ENCODE measurements around the gene SPHK1. TPM values are rescaled to one million over a fixed set of nuclear protein-coding genes. Genes with fewer than 3 reads are reported as not detected.
A peak's percentile ranks its signal among the peaks of the same experiment; 100 is the strongest.
"Not testable (repeated sequence)": the region's sequence is repeated elsewhere in the genome, so short reads cannot be mapped to it uniquely, and the experiment has no call there.

The SPHK1 gene
- total RNA-seq, 4 donors from 2014 or later, result 9.7 to 35.6 (median 18.3) TPM

DNA sequence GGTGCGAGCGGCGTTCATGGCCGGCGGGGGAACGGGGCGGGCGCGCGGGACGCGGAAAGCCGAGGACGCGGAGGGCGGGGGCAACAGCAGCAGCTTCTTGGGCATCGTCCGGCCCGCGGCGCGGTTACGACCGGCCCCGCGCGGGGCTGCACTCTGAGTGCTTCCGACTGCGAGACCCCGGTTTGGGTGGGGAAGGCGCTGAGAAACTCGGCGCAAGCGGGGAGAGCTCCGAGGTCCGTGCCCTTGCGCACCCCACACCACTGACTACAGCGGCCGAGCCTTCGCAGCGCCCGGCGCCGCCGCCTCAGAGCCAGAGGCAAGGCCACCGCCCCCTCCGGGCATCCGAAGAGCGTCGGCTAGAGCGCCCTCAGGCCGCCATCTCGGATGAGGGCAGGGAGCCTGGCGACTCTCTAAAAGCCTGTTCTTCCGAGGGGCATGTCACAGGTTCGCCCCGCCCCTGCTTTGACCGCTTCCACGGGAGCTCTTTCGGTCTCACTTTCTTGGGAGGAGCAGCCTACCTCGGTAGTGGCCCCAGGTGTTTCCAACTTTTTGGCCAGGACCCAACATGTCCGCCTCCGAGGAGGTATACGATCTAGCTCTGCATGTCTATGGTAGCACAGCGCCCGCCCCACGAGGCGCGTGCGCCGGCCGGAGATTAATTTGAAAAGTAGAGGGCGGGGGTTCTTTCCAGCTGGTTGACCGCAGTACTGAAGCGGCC, 30.7 kb upstream of the SPHK1 start, which contains the start of gene PRPSAP1:
Gene PRPSAP1, minus strand, starts transcription at position 318 of the 718 bp plus-strand sequence. Its CDS starts 213 bp downstream, at position 105.
- WGBS, 2 donors, result 1% methylated on average over 51 to 56 of the region's 75 CpGs
- peak; percentile 82 to 96 for DNase-seq (ENCODE audit: low spot score in 2 of 2)
- TF ChIP-seq, protein P1, sequence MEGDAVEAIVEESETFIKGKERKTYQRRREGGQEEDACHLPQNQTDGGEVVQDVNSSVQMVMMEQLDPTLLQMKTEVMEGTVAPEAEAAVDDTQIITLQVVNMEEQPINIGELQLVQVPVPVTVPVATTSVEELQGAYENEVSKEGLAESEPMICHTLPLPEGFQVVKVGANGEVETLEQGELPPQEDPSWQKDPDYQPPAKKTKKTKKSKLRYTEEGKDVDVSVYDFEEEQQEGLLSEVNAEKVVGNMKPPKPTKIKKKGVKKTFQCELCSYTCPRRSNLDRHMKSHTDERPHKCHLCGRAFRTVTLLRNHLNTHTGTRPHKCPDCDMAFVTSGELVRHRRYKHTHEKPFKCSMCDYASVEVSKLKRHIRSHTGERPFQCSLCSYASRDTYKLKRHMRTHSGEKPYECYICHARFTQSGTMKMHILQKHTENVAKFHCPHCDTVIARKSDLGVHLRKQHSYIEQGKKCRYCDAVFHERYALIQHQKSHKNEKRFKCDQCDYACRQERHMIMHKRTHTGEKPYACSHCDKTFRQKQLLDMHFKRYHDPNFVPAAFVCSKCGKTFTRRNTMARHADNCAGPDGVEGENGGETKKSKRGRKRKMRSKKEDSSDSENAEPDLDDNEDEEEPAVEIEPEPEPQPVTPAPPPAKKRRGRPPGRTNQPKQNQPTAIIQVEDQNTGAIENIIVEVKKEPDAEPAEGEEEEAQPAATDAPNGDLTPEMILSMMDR (IDR thresholded peaks at IDR 0.05), result peak in 1 of 3 donors; percentile 65
- TF ChIP-seq POLR2A (IDR thresholded peaks at IDR 0.05), result peak in 1 of 2 donors; percentile 15

DNA sequence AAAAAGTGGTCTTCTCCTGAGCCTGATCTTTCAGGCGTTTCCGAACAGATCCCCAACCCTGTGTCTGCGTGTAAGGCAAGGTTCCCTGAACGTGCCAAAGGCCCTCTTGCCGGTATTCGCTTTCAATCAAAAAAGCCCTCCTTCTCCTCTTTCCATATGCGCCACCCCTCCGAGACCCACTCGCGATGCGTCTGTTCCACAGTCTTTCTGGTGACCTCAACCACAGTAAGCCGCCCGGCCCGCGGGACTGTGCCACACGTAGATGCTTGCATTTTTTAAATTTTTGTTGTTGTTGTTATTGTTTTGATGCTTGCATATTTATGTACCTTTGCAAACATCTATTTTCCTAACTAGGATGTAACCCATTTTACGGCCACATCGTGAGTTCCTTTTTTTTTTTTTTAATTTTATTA, 30.1 kb upstream of the SPHK1 start:
- intact Hi-C loops (cut with DNase I; ENCODE audit: low total_unique reads), result no loop called here
- TF ChIP-seq POLR2A (IDR thresholded peaks at IDR 0.05), result no peak
- peak overlapping the region; percentile 69 for H3K4me3 ChIP-seq (ENCODE audit: low read depth, poor library complexity, severe bottlenecking)
- WGBS, 2 donors, result 1% methylated on average over 18 of the region's 18 CpGs
- DNase-seq (ENCODE audit: low spot score in 2 of 2), result no peak

More for the DNA sequence above, 30.7 kb upstream of the SPHK1 start, which contains the start of gene PRPSAP1:
- H3K4me3 ChIP-seq (ENCODE audit: low read depth, poor library complexity, severe bottlenecking), result peak within 1 kb of the TSS; percentile 69
- intact Hi-C loops (cut with DNase I; ENCODE audit: low total_unique reads), result no loop called here

DNA sequence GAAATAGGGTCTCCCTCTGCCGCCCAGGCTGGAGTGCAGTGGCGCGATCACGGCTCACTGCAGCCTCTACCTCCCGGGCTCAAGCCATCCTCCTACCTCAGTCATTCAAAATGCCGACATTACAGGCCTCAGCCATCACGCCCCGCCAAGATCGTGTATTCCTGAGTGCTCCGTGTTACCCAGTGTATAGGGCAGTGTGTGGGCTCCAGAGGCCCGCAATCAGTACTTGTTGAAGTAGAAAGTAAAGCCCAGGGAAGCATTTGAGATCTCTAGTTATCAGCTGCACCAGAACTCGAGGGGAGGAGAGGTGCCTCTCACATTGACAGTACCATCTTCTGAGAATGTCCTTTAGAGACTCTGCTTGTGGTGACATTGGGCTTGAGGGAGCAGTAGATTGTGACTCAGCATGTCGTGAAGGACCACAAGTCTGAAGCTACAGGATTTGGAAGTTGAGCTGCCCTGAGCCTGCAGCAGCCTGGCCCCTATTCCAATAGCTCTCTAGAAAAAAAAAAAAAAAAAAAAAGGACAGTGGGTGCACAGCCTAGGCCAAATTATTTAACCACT, 29.6 kb upstream of the SPHK1 start:
- no peak overlapping the region for H3K4me3 ChIP-seq (ENCODE audit: low read depth, poor library complexity, severe bottlenecking)
- DNase-seq (ENCODE audit: low spot score in 2 of 2), result no peak
- TF ChIP-seq POLR2A (IDR thresholded peaks at IDR 0.05), result no peak
- TF ChIP-seq, protein P1 (IDR thresholded peaks at IDR 0.05), result no peak
- 60 to 73% methylated on average over 13 of the region's 13 CpGs for WGBS, 2 donors
- intact Hi-C loops (cut with DNase I; ENCODE audit: low total_unique reads), result no loop called here

DNA sequence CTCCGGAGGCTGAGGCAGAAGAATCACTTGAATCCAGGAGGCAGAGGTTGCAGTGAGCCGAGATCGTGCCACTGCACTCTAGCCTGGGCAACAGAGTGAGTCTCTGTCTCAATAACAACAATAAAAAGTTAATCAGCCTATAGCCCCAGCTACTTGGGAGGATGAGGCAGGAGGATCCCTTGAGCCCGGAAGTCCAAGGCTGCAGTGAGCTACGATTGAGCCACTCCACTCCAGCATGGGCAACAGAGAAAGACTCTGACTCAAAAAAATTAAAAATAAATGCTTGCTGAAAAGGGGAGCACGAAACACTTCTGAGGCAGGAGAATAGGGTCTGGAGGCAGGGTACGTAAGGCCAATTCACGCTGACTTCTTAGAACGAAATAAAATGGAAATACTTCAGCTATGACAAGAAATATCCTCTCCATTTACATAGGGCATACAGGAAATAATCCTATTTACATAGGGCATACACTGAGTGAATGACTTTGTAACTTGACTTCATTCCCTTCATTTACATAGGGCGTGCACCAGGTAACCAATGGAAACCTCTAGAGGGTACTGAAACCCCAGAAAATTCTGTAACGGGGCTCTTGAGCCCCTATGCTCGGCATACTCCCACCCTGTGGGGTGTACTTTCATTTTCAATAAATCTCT, 27.5 kb upstream of the SPHK1 start:
- DNase-seq (ENCODE audit: low spot score in 2 of 2), result no peak
- TF ChIP-seq, protein P1 (IDR thresholded peaks at IDR 0.05), result no peak
- no peak for TF ChIP-seq POLR2A (IDR thresholded peaks at IDR 0.05)
- 66 to 73% methylated on average over 12 of the region's 12 CpGs for WGBS, 2 donors
- H3K4me3 ChIP-seq (ENCODE audit: low read depth, poor library complexity, severe bottlenecking), result no peak overlapping the region
- intact Hi-C loops (cut with DNase I; ENCODE audit: low total_unique reads), result no loop called here

DNA sequence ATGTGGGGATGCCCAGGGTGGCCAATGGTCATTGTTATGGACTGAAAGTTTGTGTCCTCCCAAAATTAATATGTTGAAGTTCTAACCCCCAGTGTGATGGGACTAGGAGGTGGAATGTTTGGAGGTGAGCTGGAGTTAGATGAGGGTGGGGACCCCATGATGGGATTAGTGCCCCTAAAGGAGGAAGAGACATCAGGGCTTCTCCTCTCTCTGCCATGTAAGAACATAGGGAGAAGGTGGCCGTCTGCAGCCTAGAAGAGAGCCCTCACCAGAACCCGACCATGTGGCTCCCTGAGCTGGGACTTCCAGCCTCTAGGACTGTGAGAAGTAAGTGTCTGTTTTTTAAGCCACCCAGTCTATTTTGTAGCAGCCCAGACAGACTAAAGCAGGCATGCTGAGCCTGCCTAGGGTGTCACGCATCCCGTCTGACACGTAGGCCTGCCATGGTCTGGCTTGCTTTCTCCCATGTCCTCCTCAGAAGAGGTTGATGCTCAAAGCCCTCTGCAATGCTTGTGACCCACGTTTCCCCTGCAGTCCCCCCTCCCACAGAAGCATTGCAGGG, 26.7 kb upstream of the SPHK1 start:
- no peak overlapping the region for H3K4me3 ChIP-seq (ENCODE audit: low read depth, poor library complexity, severe bottlenecking)
- intact Hi-C loops (cut with DNase I; ENCODE audit: low total_unique reads), result no loop called here
- WGBS, 2 donors, result 83 to 87% methylated on average over 6 of the region's 6 CpGs
- TF ChIP-seq POLR2A (IDR thresholded peaks at IDR 0.05), result no peak
- TF ChIP-seq, protein P1 (IDR thresholded peaks at IDR 0.05), result no peak
- no peak for DNase-seq (ENCODE audit: low spot score in 2 of 2)

DNA sequence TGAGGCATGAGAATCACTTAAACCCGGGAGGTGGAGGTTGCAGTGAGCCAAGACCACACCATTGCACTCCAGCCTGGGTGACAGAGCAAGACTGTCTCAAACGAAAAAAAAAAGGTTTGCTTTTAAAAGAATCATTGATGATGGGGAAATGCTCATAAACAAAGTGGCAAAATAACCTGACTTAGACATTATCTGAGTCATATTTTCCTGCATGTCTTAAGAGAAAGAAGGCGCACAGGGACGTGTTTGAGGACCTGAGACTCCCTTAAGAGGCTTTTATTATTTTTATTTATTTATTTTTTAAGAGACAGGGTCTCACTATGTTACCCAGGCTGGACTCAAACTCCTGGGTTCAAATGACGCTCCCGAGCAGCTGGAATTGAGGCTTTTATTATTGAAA, 25.0 kb upstream of the SPHK1 start:
- TF ChIP-seq, protein P1 (IDR thresholded peaks at IDR 0.05), result no peak
- no peak for TF ChIP-seq POLR2A (IDR thresholded peaks at IDR 0.05)
- DNase-seq (ENCODE audit: low spot score in 2 of 2), result no peak
- intact Hi-C loops (cut with DNase I; ENCODE audit: low total_unique reads), result no loop called here
- 74 to 81% methylated on average over 6 of the region's 6 CpGs for WGBS, 2 donors
- no peak overlapping the region for H3K4me3 ChIP-seq (ENCODE audit: low read depth, poor library complexity, severe bottlenecking)

DNA sequence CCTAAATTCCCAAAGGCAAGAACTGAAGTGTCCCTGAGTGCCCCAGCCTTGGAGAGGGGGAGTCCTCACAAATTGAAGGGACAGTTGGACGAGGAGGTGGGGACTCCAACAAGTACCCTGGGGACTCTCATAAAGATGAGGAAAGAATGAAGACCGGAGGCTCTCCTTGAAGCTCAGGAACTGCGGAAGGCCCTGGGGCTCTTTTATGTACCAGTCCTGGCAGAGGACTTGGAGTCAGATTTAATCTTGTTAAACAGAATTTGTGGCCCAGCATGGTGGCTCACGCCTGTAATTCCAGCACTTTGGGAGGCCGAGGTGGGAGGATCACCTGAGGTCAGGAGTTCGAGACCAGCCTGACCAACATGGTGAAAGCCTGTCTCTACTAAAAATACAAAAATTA, 24.6 kb upstream of the SPHK1 start:
- H3K4me3 ChIP-seq (ENCODE audit: low read depth, poor library complexity, severe bottlenecking); DNase-seq (ENCODE audit: low spot score in 2 of 2); intact Hi-C loops (cut with DNase I; ENCODE audit: low total_unique reads): not testable (repeated sequence)
- 76 to 79% methylated on average over 6 of the region's 6 CpGs for WGBS, 2 donors

All from lower leg skin (tissue), 4 donors.